Heart right ventricle (tissue), 16 donors: ENCODE data around the gene PIK3CD. TPM values are rescaled to one million over a fixed set of nuclear protein-coding genes. Genes with fewer than 3 reads are reported as not detected.

ENCODE experiments used
- ATAC-seq, 8 donors: fragments of 200-7000 bp; cut with Tn5 transposase; one replicate each; pipeline ENCODE4 v1.9.1; 2020; ENCODE audit warnings: mild to moderate bottlenecking in 8 of 8, moderate library complexity in 8 of 8, moderate number of reproducible peaks in 1 of 8
- DNase-seq, 2 donors: peaks; one replicate each; pipeline ENCODE4 v3.0.0-alpha.2; 2020
- H3K27ac ChIP-seq, 10 donors: fragments of 200-600 bp; sonication (generic) in 2 of 10; one replicate each; pipeline versions ENCODE4 v1.5.0 to v1.8.0; 2020 to 2022; ENCODE audit warnings: mild to moderate bottlenecking in 3 of 10
- H3K27me3 ChIP-seq, 7 donors: fragments of 200-600 bp; one replicate each; pipeline ENCODE4 v1.8.0; 2021 to 2022; ENCODE audit warnings: mild to moderate bottlenecking in 2 of 7
- H3K36me3 ChIP-seq, 9 donors: fragments of 200-600 bp; sonication (generic) in 1 of 9; one replicate each; pipeline versions ENCODE4 v1.5.0 to v1.8.0; 2020 to 2022; ENCODE audit warnings: mild to moderate bottlenecking in 2 of 9
- H3K4me1 ChIP-seq, 9 donors: fragments of 200-600 bp; sonication (generic) in 1 of 9; one replicate each; pipeline versions ENCODE4 v1.5.0 to v1.8.0; 2020 to 2022; ENCODE audit warnings: mild to moderate bottlenecking in 4 of 9
- H3K4me3 ChIP-seq, 10 donors: fragments of 200-600 bp; sonication (generic) in 2 of 10; one replicate each; pipeline versions ENCODE4 v1.5.0 to v1.8.0; 2020 to 2022; ENCODE audit warnings: mild to moderate bottlenecking in 7 of 10, moderate library complexity in 2 of 10
- H3K9me3 ChIP-seq, 11 donors: fragments of 200-600 bp in 10 of 11; sonication (generic) in 2 of 11; one replicate each; pipeline versions ENCODE4 v1.5.0 to v1.8.0; 2013 to 2022; ENCODE audit warnings: mild to moderate bottlenecking in 2 of 11, control low read depth in 1 of 11, moderate library complexity in 1 of 11
- CTCF ChIP-seq, 9 donors: fragments of 200-600 bp; sonication (generic) in 2 of 9; IDR thresholded peaks; one replicate each; pipeline versions ENCODE4 v1.5.0 to v1.8.0; 2021 to 2022; ENCODE audit warnings: antibody characterized with exemption in 9 of 9, mild to moderate bottlenecking in 5 of 9, moderate library complexity in 1 of 9
- WGBS, 2 donors: extraction: QIAGEN DNeasy Blood & Tissue Kit; methylation state at CpG; one replicate each; pipeline ENCODE4 v1.1.7; 2013; ENCODE audit warnings: inconsistent platforms in 1 of 2; 5-methylcytosine and 5-hydroxymethylcytosine counted together
- intact Hi-C, 10 donors: fragments of 100-400 bp; cut with DNase I; formaldehyde crosslinking; loops; one replicate each; pipeline versions ENCODE4 v1.11.1 to v1.14.2; 2022
- polyA plus RNA-seq, 2 donors: library from polyadenylated mRNA; stranded (reverse); fragments of 200-250 nt; gene quantifications; one replicate each; pipeline ENCODE4 v1.2.3, GENCODE V29; 2013
- total RNA-seq, 10 donors: library from RNA; stranded (reverse); fragmentation: NEBNext Ultra II Directional in 3 of 10; extraction: Animal tissue kit (Norgen Biotek cat#: 25700) in 3 of 10; gene quantifications; one replicate each; pipeline versions ENCODE4 v1.2.1 to v1.2.4, GENCODE V29; 2021 to 2023
- donor health status: Arrhythmogenic right ventricular cardiomyopathy.
- donor health status: ischemic (EF 13 %, LVEDD 7.1; RV severe dilation, severe dysfunction).
- donor health status: healthy with polysubstance abuse.
- donor health status: DM: no; HTN: yes; CAD: no.
- donor health status: DM: no; HTN: no; CAD: no.
- donor health status: ischemic (EF 25% LVEDD 6.9; RV normal size, moderate dysfunction).
- donor health status: ischemic (EF 25% LVEDD 5.7; RV mildly dilated, moderate dysfunction).
- donor health status: healthy.
- donor health status: DM: yes; HTN: yes; CAD: no.
- donor health status: Ischemic cardiomyopathy.
- donor health status: ischemic (EF 35%, LVEDD 5.7; RV mildly dilated, moderate dysfunction).
- donor health status: nonischemic (EF 11% LVEDD 7.7; RV severe dilation, severe dysfunction).
- donor health status: DM: yes; HTN: yes; CAD: no.
- donor health status: PGD.
- donor health status: ischemic (EF 29% LVEDD 5.4; RV normal size, mild dysfunction).
- donor health status: nonischemic (EF 23%, LVEDD 6.1; RV moderate dilation, normal function).

Gene PIK3CD
- total and polyA plus RNA-seq, 12 donors: 1.0 to 12.1 (median 2.7) TPM

- WGBS, 2 donors: 72 to 81% methylated on average over 9 of the region's 9 CpGs
- H3K4me3 ChIP-seq: peak overlapping the region in 1 of 10 donors; percentile 49
- no peak overlapping the region for H3K27ac ChIP-seq
- H3K27me3 ChIP-seq: peaks cover 0 to 23% (median 18%) of the 10 kb centered on the region in 7 donors
- H3K9me3 ChIP-seq: no peaks in the 10 kb centered on the region
- ATAC-seq (no peak), DNase-seq (no peak)
- intact Hi-C loops: loop anchor here in 7 of 10 donors (2.0 to 10.0 kb wide), 8 partner anchors 59 to 806 kb away; partner anchors contain the start of gene CENPS (in 1 of the 7)
- no peaks in the 10 kb centered on the region for H3K36me3 ChIP-seq
- peaks cover 0 to 47% (median 4%) of the 10 kb centered on the region in 9 donors for H3K4me1 ChIP-seq
- no peak for TF ChIP-seq CTCF (IDR thresholded peaks at IDR 0.05)
These were observed 25.3 kb upstream of the PIK3CD start for GRCh38 chr1:9626201-9626608.

DNA sequence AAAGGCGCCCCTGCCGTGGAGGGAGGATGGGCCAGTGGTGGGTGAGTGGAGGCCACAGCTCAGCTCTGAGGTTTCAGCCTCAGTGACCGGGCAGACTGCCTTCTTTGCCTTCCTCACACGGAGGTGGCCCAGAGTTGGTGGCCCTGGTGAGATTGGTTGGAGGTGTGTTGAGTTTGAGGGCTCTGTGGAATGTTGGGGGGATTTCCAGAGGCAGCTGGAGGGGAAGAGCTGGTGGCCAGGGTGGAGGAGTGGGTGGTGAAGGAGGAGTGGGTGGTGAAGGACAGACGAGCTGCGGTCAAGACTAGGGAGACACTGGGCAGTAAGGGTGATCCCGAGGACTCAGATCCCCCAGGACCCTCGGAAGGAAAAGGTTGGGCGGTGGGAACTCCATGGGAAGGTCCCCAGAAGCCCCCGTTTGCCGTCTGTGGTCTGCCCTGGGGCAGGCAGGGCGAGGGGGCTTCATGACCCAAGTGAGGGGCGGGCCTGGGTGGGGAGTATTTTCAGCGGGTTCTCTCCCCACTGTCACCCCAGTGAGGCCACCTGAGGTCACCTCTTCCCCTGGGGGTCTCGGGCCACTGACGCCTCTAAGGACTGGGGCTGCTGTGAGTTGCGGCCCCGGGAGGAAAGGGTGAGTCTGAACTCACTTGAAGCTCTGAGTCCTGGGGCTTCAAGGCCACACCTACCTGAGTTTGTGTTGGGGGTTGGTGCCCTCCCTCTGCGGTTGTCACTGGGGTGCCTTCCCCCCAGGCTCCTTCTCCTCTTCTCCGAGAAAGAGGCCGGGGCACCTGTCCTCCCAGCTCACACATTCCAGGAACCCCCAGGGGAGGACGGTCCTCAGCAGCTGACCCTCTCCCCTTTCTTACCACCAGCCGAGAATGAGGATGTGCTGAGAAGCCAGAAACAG lies 22.7 kb upstream of the PIK3CD start:
- H3K4me3 ChIP-seq: peak overlapping the region in 1 of 10 donors; percentile 47
- no peaks in the 10 kb centered on the region for H3K9me3 ChIP-seq
- DNase-seq (no peak), ATAC-seq (no peak)
- H3K4me1 ChIP-seq: peaks cover 0 to 59% (median 4%) of the 10 kb centered on the region in 9 donors
- no peaks in the 10 kb centered on the region for H3K36me3 ChIP-seq
- 71 to 72% methylated on average over 22 to 23 of the region's 23 CpGs for WGBS, 2 donors
- intact Hi-C loops: loop anchor here in 6 of 10 donors (5.0 to 10.0 kb wide), 7 partner anchors 56 to 804 kb away; partner anchors contain the start of gene CENPS (in 1 of the 6)
- TF ChIP-seq CTCF (IDR thresholded peaks at IDR 0.05): no peak
- peaks cover 0 to 18% (median 17%) of the 10 kb centered on the region in 7 donors for H3K27me3 ChIP-seq
- H3K27ac ChIP-seq: peak overlapping the region in 1 of 10 donors; percentile 89

DNA sequence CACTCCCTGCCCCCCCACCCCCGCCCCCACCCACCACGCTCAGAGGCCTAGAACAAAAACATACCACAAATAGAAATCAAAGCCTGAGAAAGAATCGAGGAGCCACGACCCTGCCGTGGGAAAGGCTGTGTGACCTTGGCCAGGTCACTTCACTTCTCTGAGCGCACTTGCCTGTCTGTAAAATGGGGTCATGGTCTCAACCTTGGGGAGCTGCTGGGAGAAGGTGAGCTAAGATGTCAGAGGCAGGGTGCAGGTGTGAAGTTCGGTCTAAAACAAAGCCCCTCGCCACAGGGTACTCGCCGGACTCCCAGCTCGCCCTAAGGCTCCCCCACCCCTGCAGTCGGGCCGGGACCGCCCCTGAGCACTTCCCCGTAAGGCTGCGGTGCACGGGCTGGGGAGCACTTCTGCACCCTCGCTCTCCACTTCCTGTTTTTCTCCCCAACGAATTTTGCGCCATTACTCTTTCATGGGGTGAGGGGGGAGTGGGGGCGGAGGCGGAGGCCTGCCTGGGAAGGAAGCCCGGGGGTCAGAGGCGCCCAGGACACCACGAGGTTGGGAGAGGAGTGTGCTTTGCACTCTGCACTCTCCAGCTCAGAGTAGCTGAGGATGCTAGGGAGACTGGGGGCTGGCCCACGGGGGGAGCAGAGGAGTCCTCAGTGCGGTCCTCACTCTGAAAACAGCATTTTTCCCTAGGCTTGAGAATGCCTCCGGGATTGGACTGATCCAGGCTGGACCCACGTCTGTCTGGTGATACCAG lies 21.9 kb upstream of the PIK3CD start:
- peak; percentile 29 to 72 (median 54) for ATAC-seq

More for the DNA sequence above, 21.9 kb upstream of the PIK3CD start:
- Histone ChIP-seq H3K36me3 (no peaks in the 10 kb centered on the region), H3K9me3 (peaks cover 0 to under 1% (median 0%) of the 10 kb centered on the region in 11 donors), H3K4me1 (peaks cover 0 to 64% (median 4%) of the 10 kb centered on the region in 9 donors), H3K27me3 (peaks cover 0 to 18% (median 17%) of the 10 kb centered on the region in 7 donors), H3K4me3 (peak overlapping the region in 2 of 10 donors; percentile 11 to 47), H3K27ac (peak overlapping the region in 1 of 10 donors; percentile 89)
- DNase-seq: peak; percentile 53 to 62
- WGBS, 2 donors: 46 to 47% methylated on average over 29 of the region's 29 CpGs
- no peak for TF ChIP-seq CTCF (IDR thresholded peaks at IDR 0.05)
- intact Hi-C loops: loop anchor here in 7 of 10 donors (5.0 to 10.0 kb wide), 9 partner anchors 55 to 803 kb away; partner anchors contain the start of gene CENPS (in 1 of the 7)
